Panc1 (cell line): ENCODE measurements around the gene KRT23. TPM values are rescaled to one million over a fixed set of nuclear protein-coding genes. Genes with fewer than 3 reads are reported as not detected.

Source experiments
- ATAC-seq: fragments of 200-7000 bp; cut with Tn5 transposase; 2 replicates; pipeline ENCODE4 v1.9.1; 2020; ENCODE audit warnings: mild to moderate bottlenecking, moderate library complexity
- BruUV-seq: library from RNA; stranded (reverse); fragments of 400-500 nt; replicated peaks from 2 replicates; lab custom pipeline; 2021; lab: Mats Ljungman, UMichigan
- CTCF ChIA-PET: fragments of 300-600 bp; sonication (Branson Sonifier 250); formaldehyde crosslinking; loops from one replicate; lab custom pipeline; 2022; ENCODE audit warnings: antibody characterized with exemption; lab: Charles Lee
- POLR2A ChIA-PET: fragments of 300-600 bp; sonication (Branson Sonifier 250); formaldehyde crosslinking; loops from one replicate; lab custom pipeline; 2022; ENCODE audit warnings: antibody characterized with exemption; lab: Charles Lee
- DNase-seq: peaks from one replicate; pipeline ENCODE4 v3.0.0-alpha.2; 2010; ENCODE audit warnings: low read depth, low spot score
- H3K27ac ChIP-seq: 2 replicates; pipeline ENCODE4 v1.5.1; 2011; ENCODE audit warnings: mild to moderate bottlenecking, low read length, inconsistent platforms
- H3K27me3 ChIP-seq: fragments of 200-500 bp; sonication (Bioruptor generic); 2 replicates; pipeline ENCODE4 v1.6.0; 2014; ENCODE audit warnings: low read length, inconsistent platforms; ENCODE audit not compliant: control insufficient read depth, insufficient read depth
- H3K36me3 ChIP-seq: fragments of 200-500 bp; sonication (Bioruptor generic); 2 replicates; pipeline ENCODE4 v1.5.1; 2014; ENCODE audit warnings: inconsistent platforms, mild to moderate bottlenecking, low read length, moderate library complexity; ENCODE audit not compliant: control insufficient read depth, insufficient read depth
- H3K4me1 ChIP-seq: 2 replicates; pipeline ENCODE4 v1.5.1; 2011; ENCODE audit warnings: inconsistent platforms, mild to moderate bottlenecking, low read length, moderate library complexity; ENCODE audit not compliant: control insufficient read depth, insufficient read depth
- H3K4me3 ChIP-seq, 2 experiments: 2 replicates each; pipeline ENCODE4 v1.5.1; 2011 to 2012; ENCODE audit warnings: low read depth in 2 of 2, low read length in 2 of 2, mild to moderate bottlenecking in 2 of 2, inconsistent platforms in 1 of 2, moderate library complexity in 1 of 2
- H3K9me3 ChIP-seq: fragments of 200-500 bp; sonication (Bioruptor generic); 2 replicates; pipeline ENCODE4 v1.5.1; 2014; ENCODE audit warnings: low read depth, mild to moderate bottlenecking, inconsistent platforms, low read length, moderate library complexity; ENCODE audit not compliant: control insufficient read depth, insufficient read depth
- POLR2AphosphoS5 ChIP-seq: IDR thresholded peaks from 2 replicates; pipeline ENCODE4 v1.6.1; 2012; ENCODE audit warnings: mild to moderate bottlenecking, low read depth, low read length, moderate library complexity
- SIN3A ChIP-seq: IDR thresholded peaks from 2 replicates; pipeline ENCODE4 v1.6.1; 2012; ENCODE audit warnings: low read depth, mild to moderate bottlenecking, low read length, moderate library complexity, borderline replicate concordance; ENCODE audit not compliant: insufficient read depth
- TCF7L2 ChIP-seq: IDR thresholded peaks from 2 replicates; pipeline ENCODE4 v1.6.1; 2011; ENCODE audit warnings: mild to moderate bottlenecking, low read depth, low read length, inconsistent platforms
- in situ Hi-C: cut with HindIII; loops from 2 replicates; pipeline ENCODE4 v1.10.0; 2016; ENCODE audit warnings: low sequenced_read_pairs, low pct_unique_long_range_greater_than_20kb
- intact Hi-C: fragments of 100-400 bp; cut with micrococcal nuclease; formaldehyde crosslinking; loops from one replicate; pipeline ENCODE4 v1.10.0; 2022; ENCODE audit not compliant: unreplicated experiment
- total RNA-seq: library from RNA; stranded (reverse); gene quantifications from one replicate; pipeline ENCODE4 v1.2.1, GENCODE V29; 2021; ENCODE audit not compliant: unreplicated experiment
- TF ChIP-seq, protein P1 (sequence below), 2 experiments: IDR thresholded peaks; 2 replicates each; pipeline ENCODE4 v1.6.1; 2011 to 2012; ENCODE audit warnings: low read depth in 2 of 2, control low read depth in 1 of 2, low read length in 1 of 2, mild to moderate bottlenecking in 1 of 2, moderate library complexity in 1 of 2; ENCODE audit not compliant: insufficient read depth in 1 of 2
- TF ChIP-seq, protein P2 (sequence below): fragments of 450-650 bp; IDR thresholded peaks from 2 replicates; pipeline ENCODE4 v1.5.1; 2017; ENCODE audit warnings: mild to moderate bottlenecking

KRT23 gene
- total RNA-seq, 1 experiment from 2014 or later: not detected

DNA sequence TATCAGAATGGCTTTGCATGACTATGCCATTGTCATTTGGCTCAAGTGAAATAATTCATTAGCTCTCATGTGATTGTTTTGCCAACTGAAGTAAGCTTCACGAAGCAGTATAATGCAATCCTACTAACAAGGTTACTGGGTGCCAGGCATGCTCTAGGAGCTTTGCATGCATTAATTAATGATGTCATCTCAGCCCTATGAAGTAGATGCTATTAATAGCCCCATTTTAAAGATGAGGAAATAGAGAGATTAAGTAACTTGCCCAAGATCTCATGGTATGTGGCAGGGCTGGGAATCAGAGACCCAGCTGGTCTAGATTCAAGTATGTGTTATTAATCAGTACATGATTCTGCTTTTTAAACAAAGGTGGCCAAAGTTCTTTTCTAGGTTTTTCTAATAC, 15.2 kb upstream of the KRT23 start:
- no peaks in the 10 kb centered on the region for H3K36me3 ChIP-seq
- ChIA-PET POLR2A (no interaction called here), CTCF (no interaction called here)
- no peaks in the 10 kb centered on the region for H3K4me1 ChIP-seq
- TF ChIP-seq, protein P1, sequence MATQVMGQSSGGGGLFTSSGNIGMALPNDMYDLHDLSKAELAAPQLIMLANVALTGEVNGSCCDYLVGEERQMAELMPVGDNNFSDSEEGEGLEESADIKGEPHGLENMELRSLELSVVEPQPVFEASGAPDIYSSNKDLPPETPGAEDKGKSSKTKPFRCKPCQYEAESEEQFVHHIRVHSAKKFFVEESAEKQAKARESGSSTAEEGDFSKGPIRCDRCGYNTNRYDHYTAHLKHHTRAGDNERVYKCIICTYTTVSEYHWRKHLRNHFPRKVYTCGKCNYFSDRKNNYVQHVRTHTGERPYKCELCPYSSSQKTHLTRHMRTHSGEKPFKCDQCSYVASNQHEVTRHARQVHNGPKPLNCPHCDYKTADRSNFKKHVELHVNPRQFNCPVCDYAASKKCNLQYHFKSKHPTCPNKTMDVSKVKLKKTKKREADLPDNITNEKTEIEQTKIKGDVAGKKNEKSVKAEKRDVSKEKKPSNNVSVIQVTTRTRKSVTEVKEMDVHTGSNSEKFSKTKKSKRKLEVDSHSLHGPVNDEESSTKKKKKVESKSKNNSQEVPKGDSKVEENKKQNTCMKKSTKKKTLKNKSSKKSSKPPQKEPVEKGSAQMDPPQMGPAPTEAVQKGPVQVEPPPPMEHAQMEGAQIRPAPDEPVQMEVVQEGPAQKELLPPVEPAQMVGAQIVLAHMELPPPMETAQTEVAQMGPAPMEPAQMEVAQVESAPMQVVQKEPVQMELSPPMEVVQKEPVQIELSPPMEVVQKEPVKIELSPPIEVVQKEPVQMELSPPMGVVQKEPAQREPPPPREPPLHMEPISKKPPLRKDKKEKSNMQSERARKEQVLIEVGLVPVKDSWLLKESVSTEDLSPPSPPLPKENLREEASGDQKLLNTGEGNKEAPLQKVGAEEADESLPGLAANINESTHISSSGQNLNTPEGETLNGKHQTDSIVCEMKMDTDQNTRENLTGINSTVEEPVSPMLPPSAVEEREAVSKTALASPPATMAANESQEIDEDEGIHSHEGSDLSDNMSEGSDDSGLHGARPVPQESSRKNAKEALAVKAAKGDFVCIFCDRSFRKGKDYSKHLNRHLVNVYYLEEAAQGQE (IDR thresholded peaks at IDR 0.05; ENCODE audit: insufficient read depth in 1 of 2, low read depth in 2 of 2, low read length in 1 of 2): no peak
- no peak for TF ChIP-seq TCF7L2
- TF ChIP-seq, protein P2, sequence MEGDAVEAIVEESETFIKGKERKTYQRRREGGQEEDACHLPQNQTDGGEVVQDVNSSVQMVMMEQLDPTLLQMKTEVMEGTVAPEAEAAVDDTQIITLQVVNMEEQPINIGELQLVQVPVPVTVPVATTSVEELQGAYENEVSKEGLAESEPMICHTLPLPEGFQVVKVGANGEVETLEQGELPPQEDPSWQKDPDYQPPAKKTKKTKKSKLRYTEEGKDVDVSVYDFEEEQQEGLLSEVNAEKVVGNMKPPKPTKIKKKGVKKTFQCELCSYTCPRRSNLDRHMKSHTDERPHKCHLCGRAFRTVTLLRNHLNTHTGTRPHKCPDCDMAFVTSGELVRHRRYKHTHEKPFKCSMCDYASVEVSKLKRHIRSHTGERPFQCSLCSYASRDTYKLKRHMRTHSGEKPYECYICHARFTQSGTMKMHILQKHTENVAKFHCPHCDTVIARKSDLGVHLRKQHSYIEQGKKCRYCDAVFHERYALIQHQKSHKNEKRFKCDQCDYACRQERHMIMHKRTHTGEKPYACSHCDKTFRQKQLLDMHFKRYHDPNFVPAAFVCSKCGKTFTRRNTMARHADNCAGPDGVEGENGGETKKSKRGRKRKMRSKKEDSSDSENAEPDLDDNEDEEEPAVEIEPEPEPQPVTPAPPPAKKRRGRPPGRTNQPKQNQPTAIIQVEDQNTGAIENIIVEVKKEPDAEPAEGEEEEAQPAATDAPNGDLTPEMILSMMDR: no peak
- TF ChIP-seq SIN3A: no peak
- no peak for TF ChIP-seq POLR2AphosphoS5
- H3K9me3 ChIP-seq: no peaks in the 10 kb centered on the region
- no TSS peak for BruUV-seq
- no peak for ATAC-seq
- no peak overlapping the region for H3K27ac ChIP-seq
- H3K4me3 ChIP-seq: no peak overlapping the region
- intact Hi-C loops: no loop called here
- H3K27me3 ChIP-seq: peaks cover 7% of the 10 kb centered on the region
- in situ Hi-C loops: no loop called here
- no peak for DNase-seq

DNA sequence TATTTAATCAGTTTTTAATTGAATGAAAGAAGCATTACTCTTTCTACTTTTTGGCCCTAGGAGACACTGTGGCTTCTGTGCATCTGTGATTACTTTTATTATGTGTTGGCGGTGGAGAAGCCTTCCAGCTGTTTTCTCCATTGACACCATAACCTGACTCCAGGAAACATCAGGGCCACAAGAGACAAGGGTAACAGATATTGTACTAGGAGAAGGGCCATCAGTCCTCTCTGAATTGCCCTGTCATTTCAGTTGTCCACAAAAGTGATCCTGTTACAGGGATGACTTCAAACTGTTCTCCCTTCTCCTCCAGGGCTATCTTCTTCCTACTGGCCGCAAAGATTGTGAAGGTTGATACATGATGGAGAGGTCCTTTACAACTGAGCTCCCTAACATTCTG, 14.7 kb upstream of the KRT23 start:
- BruUV-seq: no TSS peak
- intact Hi-C loops (no loop called here), in situ Hi-C loops (no loop called here)
- H3K27ac ChIP-seq: no peak overlapping the region
- no peaks in the 10 kb centered on the region for H3K36me3 ChIP-seq
- no peak for DNase-seq
- H3K4me1 ChIP-seq: no peaks in the 10 kb centered on the region
- H3K4me3 ChIP-seq: no peak overlapping the region
- ChIA-PET CTCF (no interaction called here), POLR2A (no interaction called here)
- no peaks in the 10 kb centered on the region for H3K9me3 ChIP-seq
- ATAC-seq: no peak
- H3K27me3 ChIP-seq: peaks cover 10% of the 10 kb centered on the region
- no peak for TF ChIP-seq POLR2AphosphoS5
- TF ChIP-seq TCF7L2: no peak
- TF ChIP-seq, protein P2: no peak
- TF ChIP-seq, protein P1 (IDR thresholded peaks at IDR 0.05; ENCODE audit: insufficient read depth in 1 of 2, low read depth in 2 of 2, low read length in 1 of 2): no peak
- TF ChIP-seq SIN3A: no peak
